ENCODE data around the gene PABPN1L. TPM values are rescaled to one million over a fixed set of nuclear protein-coding genes. Genes with fewer than 3 reads are reported as not detected.
A peak's percentile ranks its signal among the peaks of the same experiment; 100 is the strongest.

Gene PABPN1L
- total and polyA plus RNA-seq, 2 of the 8 experiments (the other 6 are each of a cell fraction or from before 2014, with no cell fraction given): not detected

- TF ChIP-seq SIN3A (conservative IDR thresholded peaks at IDR 0.05 in 1 of 2, IDR thresholded peaks at IDR 0.05 in 1 of 2; ENCODE audit: low read depth in 1 of 2, low read length in 2 of 2) (peak in 1 of 2 experiments; percentile 49; a peak in 1 of 4 replicates), CTCF (IDR thresholded peaks at IDR 0.05; ENCODE audit: control extremely low read depth in 1 of 3, insufficient read depth in 1 of 3, low read depth in 1 of 3, low read length in 3 of 3) (no peak), TCF12 (IDR thresholded peaks at IDR 0.05; ENCODE audit: low read depth, low read length) (no peak), CEBPB (IDR thresholded peaks at IDR 0.05; ENCODE audit: low read depth, low read length) (no peak), TAF1 (IDR thresholded peaks at IDR 0.05; ENCODE audit: low read depth, low read length) (no peak), RFX5 (IDR thresholded peaks at IDR 0.05; ENCODE audit: borderline replicate concordance, low read depth, low read length) (no peak), TEAD4 (IDR thresholded peaks at IDR 0.05; ENCODE audit: low read depth, low read length) (peak; percentile 86), NANOG (IDR thresholded peaks at IDR 0.05; ENCODE audit: insufficient read depth, low read depth, low read length, poor library complexity, severe bottlenecking) (no peak), MAX (IDR thresholded peaks at IDR 0.05) (0 out of 2 replicates have a peak, but pooled peaks have one; percentile 38), USF2 (IDR thresholded peaks at IDR 0.05; ENCODE audit: low read length) (no peak), MAFK (IDR thresholded peaks at IDR 0.05; ENCODE audit: low read depth, low read length) (no peak)
Observed at GRCh38 chr16:88856122-88856827, 10.2 kb downstream of the PABPN1L start (continued).

Data from H1 (cell line).